Measurements from ENCODE around the gene C2CD2. TPM values are rescaled to one million over a fixed set of nuclear protein-coding genes. Genes with fewer than 3 reads are reported as not detected.
A peak's percentile ranks its signal among the peaks of the same experiment; 100 is the strongest.

C2CD2 gene
- total RNA-seq, 4 donors from 2014 or later: 37.5 to 63.9 (median 51.6) TPM

DNA sequence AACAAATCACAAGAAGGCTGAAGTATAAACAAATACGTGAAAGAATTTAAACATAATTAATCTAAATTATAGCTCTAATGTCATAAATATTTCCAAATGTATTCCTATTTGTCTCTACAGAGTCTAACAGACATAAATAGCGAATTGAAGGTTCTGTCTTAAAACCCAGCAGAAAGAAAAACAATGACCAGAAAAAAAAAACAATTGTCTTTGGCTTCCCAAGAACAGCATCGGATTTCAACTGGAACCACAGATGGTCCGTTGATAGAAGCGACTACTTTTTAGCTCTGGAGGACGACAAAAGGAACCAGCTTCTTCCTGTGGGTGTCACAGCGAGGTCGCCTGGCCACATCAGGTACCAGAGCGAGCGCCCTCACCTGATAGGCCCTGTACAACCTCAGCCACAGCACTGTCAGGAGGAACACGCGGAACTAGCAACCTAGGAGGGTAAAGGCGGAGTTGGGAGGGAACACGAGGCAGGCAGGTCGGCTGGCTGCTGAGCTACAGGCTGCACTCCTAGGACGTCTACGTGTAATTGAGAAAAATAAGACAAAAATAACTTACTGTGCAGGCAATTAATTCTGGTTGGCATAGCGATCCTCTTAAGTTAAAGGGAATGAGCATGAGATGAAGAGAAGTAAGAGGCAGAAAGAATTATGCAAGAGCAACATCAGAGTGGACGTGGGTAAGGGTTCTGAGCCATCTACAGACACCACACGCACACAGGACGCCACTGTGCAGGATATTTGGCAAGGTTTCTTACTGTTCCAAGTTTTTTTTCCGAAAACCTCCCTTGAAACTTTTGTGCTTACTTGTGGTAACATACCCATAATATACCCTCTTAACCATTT lies 58.0 kb downstream of the C2CD2 start:
- Histone ChIP-seq H3K9me3 (no peaks in the 10 kb centered on the region), H3K27me3 (no peaks in the 10 kb centered on the region), H3K4me3 (no peak overlapping the region), H3K27ac (peak overlapping the region in 1 of 4 donors; percentile 35), H3K4me1 (peaks cover 0 to 17% (median 0%) of the 10 kb centered on the region in 4 donors), H3K36me3 (peaks cover 0 to 86% (median 0%) of the 10 kb centered on the region in 3 donors)
- WGBS, 2 donors: 63% methylated on average over 22 of the region's 22 CpGs
- no peak for TF ChIP-seq EP300 (IDR thresholded peaks at IDR 0.05)
- TF ChIP-seq, protein P1, sequence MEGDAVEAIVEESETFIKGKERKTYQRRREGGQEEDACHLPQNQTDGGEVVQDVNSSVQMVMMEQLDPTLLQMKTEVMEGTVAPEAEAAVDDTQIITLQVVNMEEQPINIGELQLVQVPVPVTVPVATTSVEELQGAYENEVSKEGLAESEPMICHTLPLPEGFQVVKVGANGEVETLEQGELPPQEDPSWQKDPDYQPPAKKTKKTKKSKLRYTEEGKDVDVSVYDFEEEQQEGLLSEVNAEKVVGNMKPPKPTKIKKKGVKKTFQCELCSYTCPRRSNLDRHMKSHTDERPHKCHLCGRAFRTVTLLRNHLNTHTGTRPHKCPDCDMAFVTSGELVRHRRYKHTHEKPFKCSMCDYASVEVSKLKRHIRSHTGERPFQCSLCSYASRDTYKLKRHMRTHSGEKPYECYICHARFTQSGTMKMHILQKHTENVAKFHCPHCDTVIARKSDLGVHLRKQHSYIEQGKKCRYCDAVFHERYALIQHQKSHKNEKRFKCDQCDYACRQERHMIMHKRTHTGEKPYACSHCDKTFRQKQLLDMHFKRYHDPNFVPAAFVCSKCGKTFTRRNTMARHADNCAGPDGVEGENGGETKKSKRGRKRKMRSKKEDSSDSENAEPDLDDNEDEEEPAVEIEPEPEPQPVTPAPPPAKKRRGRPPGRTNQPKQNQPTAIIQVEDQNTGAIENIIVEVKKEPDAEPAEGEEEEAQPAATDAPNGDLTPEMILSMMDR (IDR thresholded peaks at IDR 0.05): no peak
- no peak for TF ChIP-seq POLR2A (IDR thresholded peaks at IDR 0.05)
- DNase-seq (ENCODE audit: low spot score in 2 of 2): no peak

DNA sequence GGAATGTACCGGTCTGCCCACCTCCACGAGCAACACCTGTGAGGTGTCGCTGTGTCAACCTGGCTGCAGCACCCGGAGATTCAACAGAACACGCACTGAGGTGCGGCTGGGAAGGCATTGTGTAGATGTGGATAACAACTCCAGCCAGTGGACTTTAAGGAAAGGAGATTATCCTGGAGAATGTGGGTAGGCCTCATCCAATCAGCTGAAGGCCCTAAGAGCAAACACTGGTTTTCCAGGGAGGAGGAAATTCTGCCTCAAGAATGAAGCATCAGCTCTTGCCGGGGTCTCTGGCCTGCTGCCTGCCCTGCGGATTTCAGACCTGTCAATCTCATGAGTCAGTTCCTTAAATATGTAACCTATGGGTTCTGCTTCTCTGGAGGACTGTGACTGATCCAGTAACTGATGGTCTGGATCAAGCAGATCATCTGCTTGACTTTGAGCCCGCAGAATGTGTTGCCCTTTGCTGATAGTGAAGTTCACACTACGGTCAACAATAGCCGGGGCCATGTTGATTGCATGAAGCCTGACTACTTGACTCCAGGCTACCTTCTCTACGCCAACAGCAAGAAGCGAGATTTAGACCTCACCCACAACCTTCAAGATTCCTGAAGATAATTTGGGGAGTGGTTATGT lies 58.8 kb downstream of the C2CD2 start:
- Histone ChIP-seq H3K27me3 (no peaks in the 10 kb centered on the region), H3K4me3 (no peak overlapping the region), H3K4me1 (peaks cover 0 to 17% (median 0%) of the 10 kb centered on the region in 4 donors), H3K27ac (no peak overlapping the region), H3K36me3 (peaks cover 0 to 86% (median 0%) of the 10 kb centered on the region in 3 donors), H3K9me3 (no peaks in the 10 kb centered on the region)
- no peak for DNase-seq (ENCODE audit: low spot score in 2 of 2)
- WGBS, 2 donors: 72 to 78% methylated on average over 13 of the region's 13 CpGs
- no peak for TF ChIP-seq EP300 (IDR thresholded peaks at IDR 0.05)
- no peak for TF ChIP-seq POLR2A (IDR thresholded peaks at IDR 0.05)
- TF ChIP-seq, protein P1 (IDR thresholded peaks at IDR 0.05): no peak

DNA sequence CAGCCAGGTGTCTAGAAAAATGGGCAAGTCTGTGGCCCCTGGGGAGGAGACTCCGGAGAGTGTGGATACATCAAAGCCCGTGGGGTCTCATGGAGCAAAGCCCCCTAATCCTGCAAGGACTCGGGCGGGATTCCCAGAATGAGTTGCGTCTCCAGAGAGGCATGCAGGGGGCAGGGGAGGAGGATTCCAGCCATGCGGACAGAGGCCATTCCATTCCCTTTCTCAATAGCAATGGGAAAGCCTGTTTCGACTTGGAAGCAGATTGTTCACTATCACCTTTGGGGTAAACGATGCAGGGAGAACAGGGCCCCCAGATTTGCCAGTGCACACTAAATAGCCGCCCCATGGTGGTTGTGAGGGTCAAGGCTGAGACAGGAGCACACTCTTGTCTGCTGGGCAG lies 59.3 kb downstream of the C2CD2 start:
- H3K4me3 ChIP-seq: no peak overlapping the region
- H3K27ac ChIP-seq: no peak overlapping the region
- H3K27me3 ChIP-seq: no peaks in the 10 kb centered on the region
- H3K36me3 ChIP-seq: peaks cover 0 to 86% (median 0%) of the 10 kb centered on the region in 3 donors
- 85% methylated on average over 9 of the region's 9 CpGs for WGBS, 2 donors
- no peaks in the 10 kb centered on the region for H3K9me3 ChIP-seq
- H3K4me1 ChIP-seq: peaks cover 0 to 17% (median 0%) of the 10 kb centered on the region in 4 donors
- TF ChIP-seq POLR2A (IDR thresholded peaks at IDR 0.05) (no peak), EP300 (IDR thresholded peaks at IDR 0.05) (no peak)
- TF ChIP-seq, protein P1 (IDR thresholded peaks at IDR 0.05): no peak
- no peak for DNase-seq (ENCODE audit: low spot score in 2 of 2)

DNA sequence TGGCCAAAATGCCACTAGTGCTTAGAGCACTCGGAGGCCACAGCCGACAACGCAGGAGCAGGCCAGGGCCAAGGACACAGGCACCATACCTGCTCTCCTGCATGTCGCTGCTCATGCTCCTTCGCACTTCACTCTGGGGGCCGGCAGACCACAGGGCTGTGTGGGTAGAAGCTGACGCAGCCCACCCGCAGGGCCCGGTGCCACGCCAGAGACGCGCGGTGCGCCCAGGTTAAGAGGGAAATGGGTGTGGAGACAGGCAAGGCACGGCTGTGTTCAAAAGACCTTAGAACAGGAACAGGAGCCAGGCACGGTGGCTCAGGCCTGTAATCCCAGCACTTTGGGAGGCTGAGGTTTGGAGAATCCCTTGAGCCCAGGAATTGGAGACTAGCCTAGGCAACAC lies 61.1 kb downstream of the C2CD2 start:
- no peak for DNase-seq (ENCODE audit: low spot score in 2 of 2)
- 89 to 92% methylated on average over 15 to 16 of the region's 16 CpGs for WGBS, 2 donors
- peaks cover 0 to 85% (median 0%) of the 10 kb centered on the region in 3 donors for H3K36me3 ChIP-seq
- H3K4me3 ChIP-seq: no peak overlapping the region
- H3K27ac ChIP-seq: no peak overlapping the region
- no peaks in the 10 kb centered on the region for H3K27me3 ChIP-seq
- H3K9me3 ChIP-seq: no peaks in the 10 kb centered on the region
- H3K4me1 ChIP-seq: peaks cover 0 to 17% (median 0%) of the 10 kb centered on the region in 4 donors
- TF ChIP-seq POLR2A (IDR thresholded peaks at IDR 0.05): no peak
- TF ChIP-seq, protein P1 (IDR thresholded peaks at IDR 0.05): no peak
- no peak for TF ChIP-seq EP300 (IDR thresholded peaks at IDR 0.05)

DNA sequence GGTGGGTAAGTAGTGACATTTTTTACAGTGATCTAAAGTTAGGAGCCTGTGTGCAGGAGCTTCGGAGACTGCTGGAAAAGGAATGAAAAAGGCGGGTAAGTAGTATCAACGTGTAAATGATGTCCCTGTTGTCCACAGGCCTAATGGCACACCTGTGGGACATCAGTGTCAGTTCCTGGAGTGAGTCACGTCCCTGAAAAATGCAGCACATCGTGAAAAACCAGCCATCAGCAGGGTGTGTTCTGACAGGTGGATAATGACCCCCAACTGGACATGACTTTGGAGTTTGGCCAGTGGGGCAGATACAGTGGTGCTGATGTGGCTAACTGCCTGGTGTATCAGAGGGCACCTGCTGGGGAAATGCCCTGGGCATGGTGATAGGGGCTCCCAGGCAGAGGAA lies 62.7 kb downstream of the C2CD2 start:
- Histone ChIP-seq H3K4me3 (no peak overlapping the region), H3K27ac (no peak overlapping the region), H3K27me3 (no peaks in the 10 kb centered on the region), H3K4me1 (peaks cover 0 to 8% (median 0%) of the 10 kb centered on the region in 4 donors), H3K36me3 (peaks cover 0 to 75% (median 0%) of the 10 kb centered on the region in 3 donors), H3K9me3 (no peaks in the 10 kb centered on the region)
- TF ChIP-seq, protein P1 (IDR thresholded peaks at IDR 0.05): no peak
- TF ChIP-seq POLR2A (IDR thresholded peaks at IDR 0.05) (no peak), EP300 (IDR thresholded peaks at IDR 0.05) (no peak)
- 89 to 90% methylated on average over 5 of the region's 5 CpGs for WGBS, 2 donors
- DNase-seq (ENCODE audit: low spot score in 2 of 2): no peak

Measured in tibial nerve (tissue), 4 donors.